H4 (cell line): Measurements from ENCODE around the gene C1orf52. TPM values are rescaled to one million over a fixed set of nuclear protein-coding genes. Genes with fewer than 3 reads are reported as not detected.

Source experiments
- DNase-seq: peaks from one replicate; pipeline ENCODE4 v3.0.0-alpha.2; 2015; ENCODE audit warnings: low spot score
- total RNA-seq: library from RNA; depleted of rRNA; stranded (reverse); fragments of >200 nt; shearing (Covaris generic); gene quantifications from 2 replicates; pipeline ENCODE4 v1.2.3, GENCODE V29; 2014

C1orf52 gene
- total RNA-seq, 1 experiment from 2014 or later: 16.6 TPM

- no peak for DNase-seq
Measured at GRCh38 chr1:85230305-85230977, 29.0 kb downstream of the C1orf52 start.

- no peak for DNase-seq
Measured at GRCh38 chr1:85229574-85230097, 29.8 kb downstream of the C1orf52 start.

DNA sequence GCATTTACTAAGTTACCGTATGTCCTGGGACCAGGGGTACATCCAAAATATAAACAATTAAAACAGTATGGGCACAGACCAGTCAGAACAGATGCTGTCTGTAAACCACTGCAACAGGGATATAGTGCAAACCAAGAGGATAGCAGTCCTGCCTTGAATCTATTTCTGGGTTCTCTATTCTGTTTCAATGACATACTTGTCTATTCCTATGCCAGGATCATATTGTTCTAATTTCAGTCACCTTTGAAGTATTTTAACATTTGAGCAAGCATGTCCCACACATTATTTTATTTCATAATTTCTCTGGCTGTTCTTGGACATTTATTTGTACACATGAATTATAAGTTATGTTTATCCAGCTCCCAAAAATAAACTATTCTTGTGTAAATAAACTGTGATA lies 30.5 kb downstream of the C1orf52 start:
- DNase-seq: no peak

GRCh38 chr1:85225624-85226380 lies 33.7 kb downstream of the C1orf52 start:
- no peak for DNase-seq

- no peak for DNase-seq
Measured at GRCh38 chr1:85224734-85225623, 34.5 kb downstream of the C1orf52 start.

- DNase-seq: no peak
Measured at GRCh38 chr1:85224295-85224694, 35.2 kb downstream of the C1orf52 start.

DNA sequence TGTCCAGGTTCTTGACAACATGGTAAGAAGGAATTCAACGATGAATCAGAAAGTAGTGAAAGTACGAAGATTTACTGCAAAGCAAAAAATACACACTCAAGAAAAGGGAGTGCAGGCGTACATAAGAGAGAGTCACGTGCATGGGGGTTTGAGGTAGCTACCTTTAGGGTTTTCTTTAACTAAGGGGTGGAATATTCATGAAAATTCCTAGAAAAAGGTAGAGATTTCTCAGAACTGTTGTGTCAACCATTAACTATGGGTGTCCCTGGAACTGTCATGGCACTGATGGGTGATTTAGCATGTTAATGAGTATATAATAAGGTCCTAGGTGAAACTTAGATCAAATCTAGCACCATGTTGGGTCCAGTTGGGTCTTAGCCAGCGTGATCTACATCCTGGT lies 36.1 kb downstream of the C1orf52 start:
- no peak for DNase-seq

GRCh38 chr1:85220756-85221201 lies 38.7 kb downstream of the C1orf52 start:
- no peak for DNase-seq

DNA sequence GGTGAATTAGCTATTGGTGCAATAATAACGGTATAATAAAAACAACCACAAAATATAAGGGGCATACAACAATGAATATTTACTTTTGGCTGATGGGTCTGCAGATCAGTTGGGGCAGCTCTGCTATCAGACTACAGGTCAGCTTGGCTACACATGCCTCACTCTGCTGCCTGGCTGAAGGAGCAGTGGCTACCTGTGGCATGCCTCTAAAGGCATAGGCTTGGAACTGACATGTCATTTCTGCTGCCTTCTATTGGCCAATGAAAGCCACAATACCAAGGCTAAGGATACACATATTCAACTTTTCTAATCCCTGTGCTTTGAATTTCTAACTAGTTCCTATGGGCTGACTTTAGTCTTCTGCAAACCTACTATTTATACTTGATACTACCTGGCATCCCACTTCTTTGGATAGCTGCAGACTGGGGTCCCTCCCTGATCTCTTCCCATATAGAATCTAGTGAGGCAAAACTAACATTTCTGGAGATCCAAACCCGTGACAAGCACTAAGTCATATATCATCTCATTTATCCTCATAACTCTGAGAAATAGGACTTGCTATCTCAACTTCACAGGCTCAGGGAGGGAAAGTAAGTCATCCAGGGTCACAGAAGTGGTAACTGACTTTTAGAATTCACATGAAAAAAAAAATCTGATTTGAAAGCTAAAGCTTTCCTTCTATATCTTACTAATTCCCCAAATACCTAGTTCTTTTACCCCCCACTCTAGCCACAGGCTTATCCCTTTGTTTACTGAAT lies 39.4 kb downstream of the C1orf52 start:
- DNase-seq: no peak

DNA sequence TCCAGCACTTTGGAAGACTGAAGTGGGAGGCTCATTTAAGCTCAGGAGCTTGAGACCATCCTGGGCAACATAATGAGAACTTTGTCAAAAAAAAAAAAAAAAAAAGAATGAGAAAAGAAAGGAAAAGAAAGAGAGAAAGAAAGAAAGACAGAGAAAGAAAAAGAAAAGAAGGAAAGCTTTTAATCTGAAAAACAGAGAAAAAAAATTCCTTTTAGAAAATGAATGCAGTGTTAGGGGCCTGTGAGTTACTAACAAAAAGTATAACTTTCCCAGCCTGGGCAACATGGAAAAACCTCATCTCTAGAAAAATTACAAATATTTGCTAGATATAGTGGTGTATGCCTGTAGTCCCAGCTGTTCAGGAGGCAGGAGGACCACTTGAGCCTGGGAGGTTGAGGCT lies 42.8 kb downstream of the C1orf52 start:
- DNase-seq: no peak

DNA sequence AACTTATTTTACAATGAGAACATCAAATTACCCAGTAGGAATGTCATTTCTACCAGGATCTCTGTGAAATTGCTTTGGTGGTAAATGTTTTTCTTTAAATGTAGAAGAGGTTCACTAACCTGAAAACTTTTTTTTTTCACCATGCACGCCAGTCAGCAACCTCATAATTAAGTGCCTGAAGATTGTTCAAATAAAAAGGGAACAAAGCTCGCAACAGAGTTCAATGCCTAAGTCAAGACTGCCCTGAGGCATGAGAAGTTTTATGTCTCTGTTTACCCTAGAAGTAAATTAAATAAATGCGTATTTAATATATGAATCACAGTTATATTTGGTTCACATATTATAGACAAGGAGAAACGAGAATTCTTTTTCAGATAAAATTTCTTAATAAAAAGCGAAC lies 44.8 kb downstream of the C1orf52 start:
- no peak for DNase-seq

DNA sequence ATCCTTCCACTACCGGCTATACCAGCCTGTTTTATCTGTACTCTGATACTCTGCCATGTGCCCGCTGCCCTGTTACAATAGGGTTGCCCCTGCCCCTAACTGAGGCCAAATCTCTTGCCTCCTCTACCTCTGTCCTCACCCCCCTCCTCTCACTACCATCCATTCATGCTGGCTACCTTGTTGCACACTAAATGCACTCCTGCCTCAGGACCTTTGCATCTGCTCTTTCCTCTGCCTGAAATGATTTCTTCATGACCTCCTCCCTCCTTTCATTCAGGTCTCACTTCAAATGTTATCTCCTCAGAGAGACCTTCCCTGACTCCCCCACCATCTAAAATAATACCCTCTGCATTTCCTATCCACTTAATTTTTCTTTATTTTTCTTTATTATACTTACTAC lies 51.0 kb downstream of the C1orf52 start:
- DNase-seq: no peak

DNA sequence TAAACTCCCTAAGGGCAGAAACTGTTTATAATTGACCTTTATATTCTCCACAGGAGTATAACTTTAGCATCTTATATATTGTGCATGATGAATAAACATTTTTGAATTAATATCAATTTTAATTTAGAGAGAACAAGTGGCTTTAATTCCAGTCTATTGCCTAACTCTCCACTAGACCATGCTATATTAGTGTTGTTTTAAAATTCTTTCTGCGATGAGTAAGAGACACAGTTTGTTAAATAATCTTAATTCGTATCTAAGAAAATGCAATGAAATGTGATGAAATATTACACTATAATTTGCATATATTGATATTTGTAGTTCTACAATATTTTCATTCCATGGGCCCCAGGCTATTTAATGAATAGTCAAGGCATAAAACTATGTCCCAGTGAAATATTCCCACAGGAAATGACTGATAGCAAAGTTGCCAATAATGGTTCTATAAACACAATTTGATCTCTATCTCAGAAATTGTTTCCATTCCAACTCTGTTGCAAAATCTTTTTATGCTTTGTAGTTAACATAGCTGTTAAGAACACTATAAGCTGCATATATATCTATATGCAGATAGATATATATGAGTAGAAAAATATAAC lies 55.8 kb downstream of the C1orf52 start:
- DNase-seq: no peak

DNA sequence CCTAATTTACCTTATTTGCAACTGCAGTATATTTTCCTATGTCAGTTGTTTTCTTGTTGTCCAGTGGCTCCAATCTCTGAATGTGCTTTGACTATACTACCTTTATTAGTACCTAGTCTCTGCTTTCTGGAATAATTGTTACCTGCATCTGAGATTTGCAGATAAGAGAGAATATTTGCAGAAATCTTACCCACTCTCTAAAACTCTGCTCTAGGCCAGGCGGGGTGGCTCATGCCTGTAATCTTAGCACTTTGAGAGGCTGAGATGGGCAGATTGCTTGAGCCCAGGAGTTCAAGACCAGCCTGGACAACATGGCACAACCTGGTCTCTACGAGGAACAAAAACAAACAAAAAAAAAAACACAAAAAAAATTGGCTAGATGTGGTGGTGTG lies 56.6 kb downstream of the C1orf52 start:
- DNase-seq: no peak

GRCh38 chr1:85202092-85202863 lies 57.2 kb downstream of the C1orf52 start:
- no peak for DNase-seq

DNA sequence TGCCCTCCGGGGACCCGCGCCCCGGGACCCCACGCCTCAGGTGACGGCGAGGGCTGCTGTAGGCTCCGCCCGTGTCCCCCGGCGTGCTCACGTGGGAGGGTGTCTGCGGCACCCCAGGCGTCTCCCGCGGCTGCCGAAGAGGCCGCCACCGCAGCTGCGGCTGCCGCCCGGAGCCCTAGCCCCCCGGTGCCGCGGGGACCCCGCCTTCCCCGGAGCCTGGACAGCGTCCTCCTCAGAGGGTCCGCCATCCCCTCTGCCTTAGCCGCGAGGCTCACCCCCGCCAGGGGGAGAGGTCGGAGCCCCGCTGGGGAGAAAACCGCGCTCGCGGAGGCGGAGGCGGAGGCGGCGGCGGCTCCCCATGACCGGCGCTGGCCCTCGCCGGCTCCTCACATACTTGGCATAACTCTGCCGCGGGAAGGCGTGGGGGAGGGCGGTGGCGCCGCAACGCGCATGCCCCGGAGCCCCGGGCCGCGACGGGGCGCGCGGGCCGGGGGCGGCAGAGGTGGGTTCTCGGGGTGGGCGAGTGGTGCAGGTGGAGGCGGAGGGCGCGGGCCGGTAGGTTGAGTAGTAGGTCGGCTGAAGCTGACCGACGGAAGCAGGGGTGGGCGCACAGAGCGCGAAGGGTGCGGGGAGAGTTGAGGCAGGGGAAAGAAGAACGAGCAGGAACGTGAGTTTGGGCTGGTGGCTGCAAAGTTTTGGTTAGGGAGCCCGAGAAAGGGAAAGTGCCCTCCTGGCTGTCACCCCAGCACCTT lies 57.9 kb downstream of the C1orf52 start:
- DNase-seq: peak; percentile 27

DNA sequence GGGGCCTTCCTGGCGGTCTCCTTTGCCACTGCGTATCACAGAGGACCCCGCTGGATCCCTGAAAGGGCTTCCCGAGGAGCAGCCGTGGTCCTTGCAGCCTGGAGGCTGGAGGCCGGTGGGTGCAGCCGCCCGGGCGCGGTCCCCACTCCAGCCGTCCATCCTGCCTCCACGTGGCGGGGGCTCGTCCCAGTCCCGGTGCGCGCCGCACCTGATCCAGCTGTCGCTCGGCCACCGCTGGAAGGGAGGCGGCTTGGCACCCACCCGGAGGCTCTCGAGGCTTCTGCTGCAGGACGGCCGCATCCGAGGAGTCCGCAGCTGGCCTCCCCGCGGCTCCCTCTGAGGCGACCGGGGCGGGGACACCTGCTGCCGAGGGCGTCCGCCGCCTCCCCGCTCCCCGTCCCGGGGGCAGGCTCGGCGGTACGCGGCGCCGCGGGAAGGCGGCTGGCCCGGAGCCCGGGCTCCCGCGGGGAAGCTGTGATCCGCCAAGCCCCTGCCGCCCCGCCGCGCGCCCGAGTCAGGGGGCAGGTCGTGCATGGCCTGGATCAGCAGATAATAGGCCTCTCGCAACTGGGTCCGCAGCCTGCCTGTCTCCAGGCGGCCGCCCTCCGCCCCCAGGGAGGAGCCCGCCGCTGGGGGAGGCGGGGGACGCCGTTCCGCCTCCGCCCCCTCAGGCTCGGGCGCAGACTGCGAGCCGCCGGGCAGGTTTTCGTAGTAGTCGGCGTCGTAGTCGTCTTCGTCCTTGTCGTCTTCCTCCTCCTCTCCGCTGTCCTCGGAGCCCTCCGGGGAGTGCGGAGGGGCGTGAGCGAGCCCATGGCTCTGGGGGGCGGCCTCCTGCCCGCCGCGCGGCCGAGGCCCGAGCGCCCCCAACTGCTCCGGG lies 58.8 kb downstream of the C1orf52 start, which contains the start of gene SYDE2:
TSS of gene SYDE2 (minus strand) at position 554 of the 877 bp plus-strand sequence. CDS start at position 534, 20 bp downstream.
- peak; percentile 26 for DNase-seq
